ENCODE measurements around the gene CLTRN. TPM values are rescaled to one million over a fixed set of nuclear protein-coding genes. Genes with fewer than 3 reads are reported as not detected.

Gene CLTRN
- total RNA-seq (2021; fragmentation: NEBNext Ultra II Directional; extraction: Animal tissue kit (Norgen Biotek cat#: 25700)) (0.99 and 1.3 TPM in 2 replicates), polyA plus RNA-seq (2011; rRNA removed) (0.58 and 1.2 TPM in 2 replicates), polyA minus RNA-seq (2011; rRNA and poly(A)+ RNA removed) (0.80 and 1.5 TPM in 2 replicates)
- 1.4 TPM for polyA plus RNA-seq (2011; cell fraction: cytosol; rRNA removed)
- 0.57 TPM for polyA plus RNA-seq (2011; cell fraction: nucleus; rRNA removed)
- polyA plus RNA-seq (2012, experiment 1 of 2) = 0.84 to 1.2 TPM (median 1.1 TPM) in 4 replicates
- polyA plus RNA-seq (2012, experiment 2 of 2) = 0.31 TPM
- polyA plus RNA-seq (2013, experiment 1 of 2) = 1.9 TPM
- polyA plus RNA-seq (2013, experiment 2 of 2) = 2.1 TPM
- not detected for polyA minus RNA-seq (2011; cell fraction: cytosol; rRNA and poly(A)+ RNA removed)
- polyA minus RNA-seq (2011; cell fraction: nucleus; rRNA and poly(A)+ RNA removed) = 0.50 TPM
- long read RNA-seq, experiment 1 = 0 reads
- long read RNA-seq, experiment 2, partial matches to known transcripts = 0 of 4 reads
- long read RNA-seq, experiment 2, other reads (novel, unspliced or antisense) = 4 of 4 reads

GRCh38 chrX:15664487-15665444 lies at the start of gene CLTRN:
Gene CLTRN, minus strand, starts transcription at chrX:15664805. Its CDS starts 30 bp downstream, at chrX:15664775.
- ChIA-PET CTCF (ENCODE audit: partially characterized antibody) (no interaction called here), POLR2A (ENCODE audit: partially characterized antibody) (interaction anchor here (0.7 to 2.1 kb wide), 2 partner anchors 11 to 614 kb away, joined by 3 to 7 read pairs; no protein-coding TSS in a partner anchor)
- Histone ChIP-seq H2AK5ac (ENCODE audit: low read depth, low read length) (no peak within 1 kb of the TSS), H3K4me2 (ENCODE audit: insufficient read depth in 1 of 2, low read depth in 2 of 2, low read length in 2 of 2) (no peak within 1 kb of the TSS; a peak in 1 of 4 replicates), H4K5ac (ENCODE audit: insufficient read length, low read depth, low read length) (no peak within 1 kb of the TSS), H3K27me3 (replicated peaks in 1 of 4; ENCODE audit: control insufficient read depth in 3 of 4, extremely low read depth in 1 of 4, insufficient read depth in 3 of 4, low read length in 3 of 4) (no peaks in the 10 kb centered on the region), H3K4me3 (ENCODE audit: extremely low read depth in 1 of 4, insufficient read depth in 2 of 4, low read depth in 3 of 4, low read length in 4 of 4) (no peak within 1 kb of the TSS), H2BK120ac (replicated peaks; ENCODE audit: low read depth, low read length) (no peak within 1 kb of the TSS), H3K4me1 (replicated peaks in 1 of 4; ENCODE audit: control insufficient read depth in 3 of 4, insufficient read depth in 4 of 4, low read length in 3 of 4) (no peaks in the 10 kb centered on the region; a peak in 1 of 7 replicates), H3K79me2 (ENCODE audit: control insufficient read depth in 1 of 2, insufficient read depth in 2 of 2, low read length in 2 of 2) (no peaks in the 10 kb centered on the region), H2BK20ac (ENCODE audit: low read length) (no peak within 1 kb of the TSS), H2BK5ac (ENCODE audit: low read depth, low read length) (no peak within 1 kb of the TSS), H3K4ac (replicated peaks; ENCODE audit: insufficient read length, low read depth, low read length) (no peak within 1 kb of the TSS), H3K9ac (replicated peaks in 1 of 4; ENCODE audit: extremely low read depth in 1 of 4, low read depth in 3 of 4, low read length in 3 of 4) (no peak within 1 kb of the TSS), H3K56ac (replicated peaks; ENCODE audit: insufficient read length, low read depth, low read length) (no peak within 1 kb of the TSS), H2BK15ac (ENCODE audit: low read length) (no peak within 1 kb of the TSS), H2AFZ (ENCODE audit: low read length) (no peak within 1 kb of the TSS), H3K79me1 (ENCODE audit: low read depth, low read length) (no peaks in the 10 kb centered on the region), H3K27ac (ENCODE audit: low read depth, low read length) (no peak within 1 kb of the TSS), H3K14ac (ENCODE audit: insufficient read length) (no peak within 1 kb of the TSS), H3K36me3 (ENCODE audit: control insufficient read depth in 2 of 4, insufficient read depth in 4 of 4, low read length in 3 of 4) (no peaks in the 10 kb centered on the region), H3K18ac (ENCODE audit: extremely low read depth, low read length) (no peak within 1 kb of the TSS), H4K20me1 (replicated peaks in 1 of 2; ENCODE audit: control insufficient read depth in 1 of 2, insufficient read depth in 2 of 2, low read length in 2 of 2) (no peaks in the 10 kb centered on the region), H4K8ac (ENCODE audit: extremely low read depth, insufficient read depth, low read length) (no peak within 1 kb of the TSS), H2BK12ac (ENCODE audit: low read depth, low read length) (no peak within 1 kb of the TSS), H3K23ac (ENCODE audit: insufficient read length) (no peak within 1 kb of the TSS), H3K23me2 (ENCODE audit: low read depth, low read length) (no peaks in the 10 kb centered on the region), H3K9me3 (ENCODE audit: insufficient read depth in 2 of 2, low read depth in 1 of 2, low read length in 1 of 2) (no peaks in the 10 kb centered on the region), H4K91ac (replicated peaks; ENCODE audit: insufficient read length, low read length) (no peak within 1 kb of the TSS)
- 62% methylated on average over 14 of the region's 14 CpGs; no CpG with 5 or more reads in 1 of the 2 experiments for WGBS, 2 experiments (ENCODE audit: extremely low coverage in 1 of 2, insufficient coverage in 1 of 2, insufficient read length in 1 of 2, insufficient replicate concordance in 2 of 2, low coverage in 1 of 2, low lambda C conversion rate in 2 of 2, missing lambda C conversion rate in 1 of 2)
- FAIRE-seq = peak; percentile 55
- DNase-seq (ENCODE audit: low read depth in 1 of 2, low spot score in 2 of 2) = no peak
- TF ChIP-seq CREB1 (IDR thresholded peaks at IDR 0.05) (no peak), POU5F1 (IDR thresholded peaks at IDR 0.05; ENCODE audit: low read depth, low read length) (no peak), BRCA1 (IDR thresholded peaks at IDR 0.05; ENCODE audit: low read depth, low read length) (no peak), HDAC6 (IDR thresholded peaks at IDR 0.05; ENCODE audit: low read depth, low read length) (no peak), CBX8 (IDR thresholded peaks at IDR 0.05; ENCODE audit: borderline replicate concordance, low read depth, low read length) (no peak), EZH2 (IDR thresholded peaks at IDR 0.05; ENCODE audit: low read depth, low read length, severe bottlenecking) (no peak), NRF1 (IDR thresholded peaks at IDR 0.05; ENCODE audit: low read depth, low read length) (no peak), SP1 (IDR thresholded peaks at IDR 0.05; ENCODE audit: low read depth, low read length) (no peak), GABPA (IDR thresholded peaks at IDR 0.05; ENCODE audit: borderline replicate concordance, insufficient read depth, low read length) (no peak), TBP (IDR thresholded peaks at IDR 0.05; ENCODE audit: low read depth, low read length) (no peak), TCF12 (IDR thresholded peaks at IDR 0.05; ENCODE audit: low read depth, low read length) (no peak)
